Activated naive CD4-positive, alpha-beta T cell treated with anti-CD3 and anti-CD28 coated beads, Interleukin-2, amount 50 U/mL, for 16 hours (primary cell): ENCODE results near the gene AFAP1.

Experiments used
- DNase-seq: peaks from one replicate; pipeline ENCODE4 v3.0.0-alpha.2; 2020

The AFAP1 gene

GRCh38 chr4:7780751-7781348 is 158.8 kb downstream of the AFAP1 start:
- DNase-seq, result no peak

- DNase-seq, result no peak
These were observed 160.3 kb downstream of the AFAP1 start for GRCh38 chr4:7779432-7779768.

GRCh38 chr4:7778510-7779431 is 160.9 kb downstream of the AFAP1 start:
- no peak for DNase-seq

- DNase-seq, result no peak
These were observed 161.7 kb downstream of the AFAP1 start for GRCh38 chr4:7777871-7778509.

- no peak for DNase-seq
These were observed 162.5 kb downstream of the AFAP1 start for GRCh38 chr4:7777017-7777710.

- no peak for DNase-seq
These were observed 164.3 kb downstream of the AFAP1 start for GRCh38 chr4:7775396-7775795.

GRCh38 chr4:7774301-7775294 is 165.1 kb downstream of the AFAP1 start:
- DNase-seq, result no peak

- DNase-seq, result no peak
These were observed 166.1 kb downstream of the AFAP1 start for GRCh38 chr4:7773401-7774180.

GRCh38 chr4:7772711-7773385 is 166.8 kb downstream of the AFAP1 start:
- DNase-seq, result no peak

GRCh38 chr4:7771541-7772507 is 167.8 kb downstream of the AFAP1 start:
- DNase-seq, result no peak

GRCh38 chr4:7771056-7771455 is 168.6 kb downstream of the AFAP1 start:
- DNase-seq, result peak; percentile 45

GRCh38 chr4:7770224-7771050 is 169.2 kb downstream of the AFAP1 start:
- no peak for DNase-seq

- DNase-seq, result no peak
These were observed 170.1 kb downstream of the AFAP1 start for GRCh38 chr4:7769396-7770223.

GRCh38 chr4:7768736-7769135 is 170.9 kb downstream of the AFAP1 start:
- no peak for DNase-seq

GRCh38 chr4:7767966-7768365 is 171.7 kb downstream of the AFAP1 start:
- DNase-seq, result no peak

GRCh38 chr4:7767526-7767925 is 172.1 kb downstream of the AFAP1 start:
- no peak for DNase-seq

- DNase-seq, result no peak
These were observed 172.9 kb downstream of the AFAP1 start for GRCh38 chr4:7766661-7767345.
